AG04449 (cell line): Measurements from ENCODE around the gene GNB5.

Source experiments
- CTCF ChIA-PET: fragments of 350-600 bp; formaldehyde crosslinking; extraction: SDS; loops from one replicate; lab custom pipeline; 2021; ENCODE audit warnings: antibody characterized with exemption; lab: Yijun Ruan, JAX
- POLR2A ChIA-PET: fragments of 400-600, 350-600 bp; formaldehyde crosslinking; extraction: SDS; loops from one replicate; lab custom pipeline; 2020; ENCODE audit warnings: antibody characterized with exemption, inconsistent platforms; lab: Yijun Ruan, JAX
- DNase-seq: peaks from one replicate; pipeline ENCODE4 v3.0.0-alpha.2; 2010; ENCODE audit warnings: low read depth, low spot score
- H3K4me3 ChIP-seq: 2 replicates; pipeline ENCODE4 v1.5.1; 2011; ENCODE audit warnings: low read depth, mild to moderate bottlenecking, control low read depth, low read length
- TF ChIP-seq, protein P1 (sequence below): IDR thresholded peaks from one replicate; pipeline ENCODE4 v1.5.1; 2011; ENCODE audit warnings: mild to moderate bottlenecking, moderate library complexity, low read length, control low read depth, inconsistent platforms; ENCODE audit not compliant: insufficient read depth; ENCODE audit errors: missing control alignments

The GNB5 gene

GRCh38 chr15:52113708-52114107 lies 77.5 kb downstream of the GNB5 start:
- ChIA-PET CTCF (interaction anchor here (1.5 to 3.7 kb wide), 3 partner anchors 25 to 35 kb away, joined by 3 to 13 read pairs (median 10); no protein-coding TSS in a partner anchor), POLR2A (no interaction called here)
- TF ChIP-seq, protein P1, sequence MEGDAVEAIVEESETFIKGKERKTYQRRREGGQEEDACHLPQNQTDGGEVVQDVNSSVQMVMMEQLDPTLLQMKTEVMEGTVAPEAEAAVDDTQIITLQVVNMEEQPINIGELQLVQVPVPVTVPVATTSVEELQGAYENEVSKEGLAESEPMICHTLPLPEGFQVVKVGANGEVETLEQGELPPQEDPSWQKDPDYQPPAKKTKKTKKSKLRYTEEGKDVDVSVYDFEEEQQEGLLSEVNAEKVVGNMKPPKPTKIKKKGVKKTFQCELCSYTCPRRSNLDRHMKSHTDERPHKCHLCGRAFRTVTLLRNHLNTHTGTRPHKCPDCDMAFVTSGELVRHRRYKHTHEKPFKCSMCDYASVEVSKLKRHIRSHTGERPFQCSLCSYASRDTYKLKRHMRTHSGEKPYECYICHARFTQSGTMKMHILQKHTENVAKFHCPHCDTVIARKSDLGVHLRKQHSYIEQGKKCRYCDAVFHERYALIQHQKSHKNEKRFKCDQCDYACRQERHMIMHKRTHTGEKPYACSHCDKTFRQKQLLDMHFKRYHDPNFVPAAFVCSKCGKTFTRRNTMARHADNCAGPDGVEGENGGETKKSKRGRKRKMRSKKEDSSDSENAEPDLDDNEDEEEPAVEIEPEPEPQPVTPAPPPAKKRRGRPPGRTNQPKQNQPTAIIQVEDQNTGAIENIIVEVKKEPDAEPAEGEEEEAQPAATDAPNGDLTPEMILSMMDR: no peak
- no peak for DNase-seq
- no peak overlapping the region for H3K4me3 ChIP-seq

DNA sequence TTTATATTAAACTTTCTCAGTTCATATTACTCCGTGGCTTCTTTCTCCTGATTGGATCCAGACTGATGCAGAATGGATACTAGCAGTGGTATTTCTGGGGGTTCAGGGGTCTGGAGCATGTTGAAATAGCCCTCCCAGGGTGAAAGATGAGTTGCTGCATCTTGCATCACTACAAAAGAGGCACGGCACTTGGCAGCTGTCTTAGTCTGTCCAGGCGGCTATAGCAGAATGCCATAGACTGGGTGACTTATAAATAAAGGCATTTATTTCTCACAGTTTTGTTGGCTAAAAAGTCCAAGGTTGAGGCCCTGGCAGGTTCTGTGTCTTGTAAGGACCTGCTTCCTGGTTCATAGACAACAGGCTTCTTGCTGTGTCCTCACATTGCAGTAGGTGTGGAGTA lies 78.0 kb downstream of the GNB5 start:
- CTCF ChIA-PET: interaction anchor here (1.5 to 3.7 kb wide), 3 partner anchors 26 to 34 kb away, joined by 3 to 13 read pairs (median 10); no protein-coding TSS in a partner anchor
- no peak overlapping the region for H3K4me3 ChIP-seq
- TF ChIP-seq, protein P1: no peak
- POLR2A ChIA-PET: no interaction called here
- DNase-seq: no peak

DNA sequence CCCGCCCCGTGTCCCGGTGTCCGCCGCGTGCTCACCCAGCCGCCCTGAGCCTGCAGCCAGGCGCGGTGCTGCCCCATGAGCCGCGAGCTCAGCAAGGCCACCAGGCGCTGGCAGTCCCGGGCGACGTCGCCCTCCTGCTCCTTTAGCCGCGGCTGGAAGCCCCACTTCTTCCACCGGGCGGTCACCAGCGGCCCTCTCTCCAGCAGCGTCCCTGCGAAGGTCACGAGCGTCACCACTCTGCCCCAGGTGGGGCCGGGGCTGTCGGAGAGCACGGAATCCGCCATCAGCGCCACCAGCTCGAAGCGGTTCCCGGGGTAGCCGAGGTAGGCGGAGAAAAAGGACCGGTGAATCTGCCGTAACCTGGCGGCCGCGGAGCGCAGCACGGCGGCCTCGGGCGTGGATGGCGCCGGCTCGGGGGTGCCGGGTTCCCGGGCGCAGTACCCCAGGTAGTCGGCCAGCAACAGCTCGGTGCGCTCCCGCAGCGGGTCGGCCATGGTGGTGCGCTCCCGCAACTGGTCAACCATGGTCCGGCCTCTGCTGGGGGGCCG lies 78.9 kb downstream of the GNB5 start:
- H3K4me3 ChIP-seq: peak overlapping the region; percentile 46
- CTCF ChIA-PET: interaction anchor here (1.5 to 1.7 kb wide), 2 partner anchors 27 to 33 kb away, joined by 3 to 5 read pairs; no protein-coding TSS in a partner anchor
- no peak for DNase-seq
- POLR2A ChIA-PET: no interaction called here
- TF ChIP-seq, protein P1: no peak

- TF ChIP-seq, protein P1: no peak
- ChIA-PET POLR2A (no interaction called here), CTCF (interaction anchor here (1.7 kb wide), 1 partner anchor 27 kb away, joined by 5 read pairs; no protein-coding TSS in a partner anchor)
- H3K4me3 ChIP-seq: no peak overlapping the region; the same call in 1 of the 2 replicates
- no peak for DNase-seq
These were observed 79.5 kb downstream of the GNB5 start for GRCh38 chr15:52111517-52112202.

DNA sequence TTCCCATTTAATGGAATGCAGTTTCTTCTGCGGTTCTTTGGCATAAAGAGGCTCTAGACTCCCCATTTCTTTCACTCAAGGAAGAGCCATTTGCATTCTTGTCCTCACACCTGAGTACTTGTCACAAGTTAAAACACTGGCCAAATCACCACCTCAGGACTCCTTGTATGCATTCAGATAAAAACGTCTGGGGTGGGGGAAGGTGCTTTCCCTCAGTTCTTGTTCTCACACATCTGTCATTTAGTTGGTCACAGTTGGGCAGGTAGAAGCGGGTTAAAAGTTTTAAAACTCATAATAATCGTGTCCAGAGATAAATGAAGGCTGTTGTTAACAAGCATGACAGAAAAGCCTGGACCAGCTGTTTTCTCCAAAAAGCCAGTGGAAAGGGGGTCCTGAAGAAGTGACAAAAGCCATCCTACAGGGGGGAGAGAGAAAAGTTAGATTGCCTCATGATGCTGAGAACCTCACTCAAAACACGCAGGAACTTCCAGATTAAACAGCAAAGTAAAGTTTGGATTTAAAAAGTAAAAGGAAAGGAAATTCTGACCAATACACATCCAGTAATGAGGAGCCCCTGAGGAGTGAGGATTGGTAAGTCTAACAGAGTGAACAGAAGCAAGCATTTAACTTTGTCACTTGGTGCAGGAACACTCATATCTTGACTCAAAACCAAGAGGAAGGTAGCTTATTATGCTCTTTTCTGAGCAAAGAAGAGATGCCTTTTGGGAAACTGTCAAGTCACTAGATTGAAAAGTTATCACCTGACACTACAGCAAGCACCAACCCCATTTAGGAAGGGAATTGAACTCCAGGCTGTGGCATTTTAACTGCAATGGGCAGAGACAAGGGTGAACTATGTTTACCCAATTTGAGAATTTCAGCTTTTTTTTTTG lies 81.4 kb downstream of the GNB5 start:
- TF ChIP-seq, protein P1: no peak
- DNase-seq: no peak
- no peak overlapping the region for H3K4me3 ChIP-seq
- ChIA-PET POLR2A (no interaction called here), CTCF (interaction anchor here (1.0 kb wide), 1 partner anchor 32 kb away, joined by 3 read pairs; no protein-coding TSS in a partner anchor)
